NK-92 (cell line): ENCODE results near the gene FGFR2.

Source experiments
- DNase-seq: peaks from one replicate; lab custom pipeline; 2025; ENCODE audit not compliant: unreplicated experiment; lab: John Stamatoyannopoulos, UW

The FGFR2 gene

GRCh38 chr10:121592155-121592890 is 5.9 kb downstream of the FGFR2 start:
- no peak for DNase-seq

- DNase-seq, result no peak
These were observed 7.1 kb downstream of the FGFR2 start for GRCh38 chr10:121591186-121591585.

- no peak for DNase-seq
These were observed 7.5 kb downstream of the FGFR2 start for GRCh38 chr10:121590772-121591171.

- DNase-seq, result no peak
These were observed 8.7 kb downstream of the FGFR2 start for GRCh38 chr10:121589553-121589952.

GRCh38 chr10:121583857-121584256 is 14.4 kb downstream of the FGFR2 start:
- DNase-seq, result no peak

GRCh38 chr10:121583258-121583657 is 15.0 kb downstream of the FGFR2 start:
- no peak for DNase-seq

GRCh38 chr10:121580276-121581116 is 17.7 kb downstream of the FGFR2 start:
- no peak for DNase-seq

GRCh38 chr10:121579656-121580055 is 18.6 kb downstream of the FGFR2 start:
- no peak for DNase-seq

GRCh38 chr10:121578965-121579364 is 19.3 kb downstream of the FGFR2 start:
- DNase-seq, result no peak

GRCh38 chr10:121578298-121578697 is 19.9 kb downstream of the FGFR2 start:
- DNase-seq, result no peak

GRCh38 chr10:121577568-121577967 is 20.7 kb downstream of the FGFR2 start:
- DNase-seq, result no peak

- no peak for DNase-seq
These were observed 22.1 kb downstream of the FGFR2 start for GRCh38 chr10:121576139-121576538.

GRCh38 chr10:121574519-121575166 is 23.6 kb downstream of the FGFR2 start:
- DNase-seq, result no peak

GRCh38 chr10:121573538-121573941 is 24.7 kb downstream of the FGFR2 start:
- DNase-seq, result no peak

- no peak for DNase-seq
These were observed 25.2 kb downstream of the FGFR2 start for GRCh38 chr10:121572859-121573537.

GRCh38 chr10:121570315-121570714 is 27.9 kb downstream of the FGFR2 start:
- DNase-seq, result no peak

GRCh38 chr10:121568275-121568674 is 30.0 kb downstream of the FGFR2 start:
- DNase-seq, result no peak

GRCh38 chr10:121567569-121567968 is 30.7 kb downstream of the FGFR2 start:
- DNase-seq, result no peak

- DNase-seq, result no peak
These were observed 31.5 kb downstream of the FGFR2 start for GRCh38 chr10:121566755-121567154.

- DNase-seq, result no peak
These were observed 38.8 kb downstream of the FGFR2 start for GRCh38 chr10:121559326-121560026.

GRCh38 chr10:121558238-121558637 is 40.0 kb downstream of the FGFR2 start:
- no peak for DNase-seq
